ENCODE measurements around the gene MIER2. TPM values are rescaled to one million over a fixed set of nuclear protein-coding genes. Genes with fewer than 3 reads are reported as not detected.
A peak's percentile ranks its signal among the peaks of the same experiment; 100 is the strongest.
"Not testable (repeated sequence)": the region's sequence is repeated elsewhere in the genome, so short reads cannot be mapped to it uniquely, and the experiment has no call there.

Gene MIER2
- polyA plus RNA-seq, 12 donors = 19.5 to 35.2 (median 24.1) TPM; not detected in 1

GRCh38 chr19:381901-382300 lies 37.3 kb upstream of the MIER2 start:
- DNase-seq = not testable (repeated sequence)

DNA sequence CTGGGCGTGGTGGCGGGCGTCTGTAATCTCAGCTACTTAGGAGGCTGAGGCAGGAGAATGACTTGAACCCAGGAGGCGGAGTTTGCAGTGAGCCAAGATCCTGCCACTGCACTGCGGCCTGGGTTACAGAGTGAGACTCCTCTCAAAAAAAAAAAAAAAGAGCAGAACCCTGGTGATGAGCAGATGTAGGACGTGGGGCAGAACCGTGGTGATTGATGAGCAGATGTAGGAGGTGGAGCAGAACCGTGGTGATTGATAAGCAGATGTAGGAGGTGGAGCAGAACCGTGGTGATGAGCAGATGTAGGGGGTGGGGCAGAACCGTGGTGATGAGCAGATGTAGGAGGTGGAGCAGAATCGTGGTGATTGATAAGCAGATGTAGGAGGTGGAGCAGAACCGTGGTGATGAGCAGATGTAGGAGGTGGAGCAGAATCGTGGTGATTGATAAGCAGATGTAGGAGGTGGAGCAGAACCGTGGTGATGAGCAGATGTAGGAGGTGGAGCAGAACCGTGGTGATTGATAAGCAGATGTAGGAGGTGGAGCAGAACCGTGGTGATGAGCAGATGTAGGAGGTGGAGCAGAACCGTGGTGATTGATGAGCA lies 36.1 kb upstream of the MIER2 start:
- not testable (repeated sequence) for DNase-seq

DNA sequence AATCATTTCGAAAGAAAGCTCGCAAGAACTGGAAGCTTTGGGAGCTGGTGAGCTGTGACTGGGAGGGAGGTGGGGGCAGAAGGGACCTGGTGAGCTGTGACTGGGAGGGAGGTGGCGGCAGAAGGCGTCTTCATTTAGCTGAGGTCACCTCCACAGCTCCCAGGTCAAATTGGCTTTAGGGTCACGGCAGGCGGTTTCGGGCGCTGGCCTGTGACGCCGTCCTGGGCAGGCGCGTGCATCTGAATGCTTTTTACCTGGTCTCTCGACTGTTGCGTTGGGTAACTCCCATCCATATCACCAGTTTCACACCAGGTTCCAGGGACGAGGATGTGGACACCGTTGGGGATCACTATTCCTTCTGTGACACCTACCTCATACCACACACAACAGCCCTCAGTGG lies 35.2 kb upstream of the MIER2 start:
- DNase-seq = no peak

GRCh38 chr19:378706-379105 lies 34.1 kb upstream of the MIER2 start:
- no peak for DNase-seq

GRCh38 chr19:377801-378581 lies 33.4 kb upstream of the MIER2 start:
- no peak for DNase-seq

DNA sequence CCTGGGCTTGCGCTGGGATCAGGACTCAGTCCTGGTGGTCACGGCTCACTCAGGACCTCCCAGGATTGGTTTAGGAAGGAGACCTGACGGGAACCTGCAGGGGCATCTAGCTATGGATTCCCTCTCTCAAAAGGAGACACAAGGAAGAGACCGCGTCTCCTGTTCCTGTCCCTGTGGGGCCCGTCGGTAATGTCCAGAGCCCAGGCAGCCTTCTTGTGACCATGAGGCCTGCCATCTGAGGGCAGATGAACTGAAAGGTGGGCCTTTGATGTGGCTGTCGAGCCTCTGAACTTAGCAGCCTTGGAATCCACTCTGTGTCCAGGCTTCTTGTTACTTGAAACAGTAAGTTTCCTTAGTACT lies 31.5 kb upstream of the MIER2 start:
- no peak for DNase-seq

- DNase-seq = no peak
These were observed 31.0 kb upstream of the MIER2 start for GRCh38 chr19:375395-376110.

- no peak for DNase-seq
These were observed 30.3 kb upstream of the MIER2 start for GRCh38 chr19:374886-375235.

GRCh38 chr19:374183-374885 lies 29.7 kb upstream of the MIER2 start:
- no peak for DNase-seq

- no peak for DNase-seq
These were observed 29.0 kb upstream of the MIER2 start for GRCh38 chr19:373391-374182.

GRCh38 chr19:372306-372890 lies 27.8 kb upstream of the MIER2 start:
- peak; percentile 75 for DNase-seq

GRCh38 chr19:371501-372168 lies 27.0 kb upstream of the MIER2 start:
- DNase-seq = no peak

DNA sequence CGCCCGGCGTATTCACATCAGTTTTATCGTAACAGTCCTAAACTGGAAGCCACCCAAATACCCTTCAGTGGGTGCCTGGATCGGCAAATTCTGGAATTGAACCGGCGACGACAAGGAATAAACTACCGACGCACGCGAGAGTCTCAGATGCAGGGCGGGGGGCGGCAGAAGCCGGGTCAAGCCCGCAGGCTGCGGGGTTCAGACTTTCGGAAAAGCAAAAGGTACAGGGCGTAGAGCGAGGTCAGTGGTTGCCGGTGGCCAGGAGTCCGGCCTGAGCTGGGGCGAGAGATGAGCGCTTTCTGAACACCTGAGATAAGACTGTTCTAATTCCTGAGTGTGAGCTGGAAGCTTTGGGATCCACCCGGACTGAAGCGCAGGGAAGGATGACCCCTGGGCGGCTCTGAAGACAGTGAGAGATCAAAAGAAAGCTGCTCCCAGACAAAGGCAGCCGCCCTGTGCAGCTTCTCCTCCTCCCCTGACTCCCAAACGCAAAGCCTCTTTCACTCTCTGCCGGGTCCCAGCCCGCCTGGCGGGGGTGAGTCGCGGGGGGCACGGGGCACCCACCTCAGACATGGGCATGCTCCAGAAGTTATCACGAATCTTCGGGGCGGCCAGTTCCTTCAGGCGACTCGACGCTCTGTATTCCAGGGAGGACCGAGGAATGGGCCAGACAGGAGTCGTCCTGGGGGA lies 26.2 kb upstream of the MIER2 start:
- no peak for DNase-seq

GRCh38 chr19:369876-370275 lies 25.3 kb upstream of the MIER2 start:
- DNase-seq = no peak

GRCh38 chr19:369256-369655 lies 24.7 kb upstream of the MIER2 start:
- no peak for DNase-seq

GRCh38 chr19:368630-369024 lies 24.0 kb upstream of the MIER2 start:
- DNase-seq = no peak

DNA sequence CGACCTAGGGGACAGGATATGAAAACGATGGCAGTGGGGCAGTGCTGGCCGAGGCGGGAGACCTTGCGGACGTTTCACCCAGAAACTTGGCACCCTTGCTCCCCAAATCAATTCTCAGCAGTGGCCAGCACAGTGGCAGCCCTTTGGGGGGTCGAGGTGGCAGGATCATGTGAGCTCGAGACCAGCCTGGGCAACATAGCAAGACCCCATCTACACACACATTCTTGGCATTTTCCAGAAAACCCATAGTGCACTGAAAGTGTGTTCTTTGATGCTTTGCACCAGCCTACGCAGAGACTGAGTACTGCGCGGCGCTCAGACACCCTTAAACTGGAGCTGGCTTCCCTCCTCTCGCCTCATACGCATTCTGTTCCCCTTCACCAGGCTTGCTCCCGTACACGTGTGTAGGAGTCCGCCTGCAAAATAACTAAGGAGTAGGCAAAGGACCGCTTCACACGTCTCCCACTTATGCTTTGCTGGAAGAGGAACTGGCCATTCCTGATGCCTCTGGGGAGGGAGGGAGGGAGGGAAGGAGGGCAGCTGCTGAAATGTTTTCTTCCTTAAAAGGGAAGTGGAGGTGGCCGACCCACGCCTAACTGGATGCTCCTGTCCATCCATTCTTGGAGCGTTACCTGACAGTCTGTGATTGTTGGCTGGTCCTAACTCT lies 23.5 kb upstream of the MIER2 start:
- DNase-seq = no peak

- no peak for DNase-seq
These were observed 23.0 kb upstream of the MIER2 start for GRCh38 chr19:367561-367960.

- DNase-seq = no peak
These were observed 22.4 kb upstream of the MIER2 start for GRCh38 chr19:366951-367350.

Data from muscle of arm (tissue), 12 donors.